GM13976 (cell line): ENCODE measurements around the gene TNK1.

ENCODE experiments used
- DNase-seq: peaks from one replicate; pipeline ENCODE4 v3.0.0; 2012; ENCODE audit warnings: low spot score
- in situ Hi-C: fragments of 300-500 bp; cut with MboI; formaldehyde crosslinking; loops from one replicate; pipeline ENCODE4 v1.12.0; 2022; ENCODE audit warnings: low sequenced_read_pairs, mixed read lengths, inconsistent platforms; ENCODE audit not compliant: unreplicated experiment
- TF ChIP-seq, protein P1 (sequence below): IDR thresholded peaks from 2 replicates; pipeline ENCODE4 v1.5.1; 2012; ENCODE audit warnings: borderline replicate concordance, mild to moderate bottlenecking; ENCODE audit not compliant: insufficient read depth; ENCODE audit errors: extremely low read depth, missing control alignments, control extremely low read depth

TNK1 gene

DNA sequence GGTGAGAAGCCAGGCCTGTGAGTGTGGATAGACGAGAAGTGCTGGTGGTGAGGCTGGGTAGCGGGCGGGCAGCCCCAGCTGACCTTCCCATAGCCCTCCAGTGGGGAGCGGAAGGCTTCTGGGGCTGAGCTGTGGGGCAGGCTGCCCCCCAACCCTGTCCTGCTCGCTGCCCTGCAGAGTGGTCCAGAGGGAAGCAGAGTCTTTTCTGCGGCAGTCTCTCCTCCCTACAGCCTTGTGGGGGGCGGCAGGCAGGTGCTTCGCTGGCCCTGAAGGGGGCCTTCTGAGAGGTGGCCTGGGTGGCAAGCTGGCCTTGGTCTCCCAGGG is 30.5 kb downstream of the TNK1 start:
- DNase-seq = no peak
- in situ Hi-C loops = no loop called here
- TF ChIP-seq, protein P1, sequence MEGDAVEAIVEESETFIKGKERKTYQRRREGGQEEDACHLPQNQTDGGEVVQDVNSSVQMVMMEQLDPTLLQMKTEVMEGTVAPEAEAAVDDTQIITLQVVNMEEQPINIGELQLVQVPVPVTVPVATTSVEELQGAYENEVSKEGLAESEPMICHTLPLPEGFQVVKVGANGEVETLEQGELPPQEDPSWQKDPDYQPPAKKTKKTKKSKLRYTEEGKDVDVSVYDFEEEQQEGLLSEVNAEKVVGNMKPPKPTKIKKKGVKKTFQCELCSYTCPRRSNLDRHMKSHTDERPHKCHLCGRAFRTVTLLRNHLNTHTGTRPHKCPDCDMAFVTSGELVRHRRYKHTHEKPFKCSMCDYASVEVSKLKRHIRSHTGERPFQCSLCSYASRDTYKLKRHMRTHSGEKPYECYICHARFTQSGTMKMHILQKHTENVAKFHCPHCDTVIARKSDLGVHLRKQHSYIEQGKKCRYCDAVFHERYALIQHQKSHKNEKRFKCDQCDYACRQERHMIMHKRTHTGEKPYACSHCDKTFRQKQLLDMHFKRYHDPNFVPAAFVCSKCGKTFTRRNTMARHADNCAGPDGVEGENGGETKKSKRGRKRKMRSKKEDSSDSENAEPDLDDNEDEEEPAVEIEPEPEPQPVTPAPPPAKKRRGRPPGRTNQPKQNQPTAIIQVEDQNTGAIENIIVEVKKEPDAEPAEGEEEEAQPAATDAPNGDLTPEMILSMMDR = no peak

DNA sequence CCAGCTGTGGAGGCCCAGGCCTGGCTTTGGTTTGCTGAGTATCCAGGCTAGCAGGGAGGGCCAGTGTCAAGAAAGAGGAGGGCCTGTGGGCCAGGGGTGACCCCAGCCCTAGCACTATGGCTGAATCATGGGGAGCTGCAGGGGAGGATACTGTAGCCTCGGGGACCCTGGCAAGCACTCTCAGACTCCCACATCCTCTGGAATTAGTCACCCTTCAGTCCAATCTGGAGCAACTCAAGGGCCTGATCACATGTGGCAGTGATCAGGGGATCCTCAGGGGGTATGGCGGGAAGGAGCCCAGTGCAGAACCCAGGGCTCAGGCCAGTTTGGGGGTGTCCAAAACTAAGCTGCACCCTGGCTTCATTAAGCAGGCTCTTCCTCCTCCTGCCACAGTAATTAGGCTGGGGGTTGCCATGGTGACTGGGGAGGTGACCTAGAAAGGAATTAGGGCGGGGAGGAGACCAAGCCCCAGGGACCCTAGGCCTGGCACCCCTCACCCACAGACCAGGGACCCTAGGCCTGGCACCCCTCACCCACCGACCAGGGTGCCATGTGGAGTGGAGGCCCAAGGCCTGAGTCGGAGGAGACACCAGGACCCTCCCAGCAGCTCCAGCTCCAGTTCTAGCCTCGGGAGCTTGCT is 32.6 kb downstream of the TNK1 start:
- in situ Hi-C loops = no loop called here
- no peak for DNase-seq
- TF ChIP-seq, protein P1 = no peak

DNA sequence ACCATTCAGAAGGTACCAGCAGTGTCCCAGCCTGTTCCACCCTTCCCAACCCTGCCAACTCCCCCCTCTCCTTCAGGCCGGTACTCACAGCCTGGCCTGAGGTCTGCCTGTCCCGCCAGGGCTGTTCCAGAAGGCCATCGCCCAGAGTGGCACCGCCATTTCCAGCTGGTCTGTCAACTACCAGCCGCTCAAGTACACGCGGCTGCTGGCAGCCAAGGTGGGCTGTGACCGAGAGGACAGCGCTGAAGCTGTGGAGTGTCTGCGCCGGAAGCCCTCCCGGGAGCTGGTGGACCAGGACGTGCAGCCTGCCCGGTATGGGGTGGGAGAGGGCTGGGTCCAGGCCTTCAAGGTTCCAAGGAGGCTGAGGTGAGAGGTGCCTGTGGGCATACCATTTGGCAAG is 33.9 kb downstream of the TNK1 start:
- DNase-seq = no peak
- in situ Hi-C loops = no loop called here
- TF ChIP-seq, protein P1 = no peak

DNA sequence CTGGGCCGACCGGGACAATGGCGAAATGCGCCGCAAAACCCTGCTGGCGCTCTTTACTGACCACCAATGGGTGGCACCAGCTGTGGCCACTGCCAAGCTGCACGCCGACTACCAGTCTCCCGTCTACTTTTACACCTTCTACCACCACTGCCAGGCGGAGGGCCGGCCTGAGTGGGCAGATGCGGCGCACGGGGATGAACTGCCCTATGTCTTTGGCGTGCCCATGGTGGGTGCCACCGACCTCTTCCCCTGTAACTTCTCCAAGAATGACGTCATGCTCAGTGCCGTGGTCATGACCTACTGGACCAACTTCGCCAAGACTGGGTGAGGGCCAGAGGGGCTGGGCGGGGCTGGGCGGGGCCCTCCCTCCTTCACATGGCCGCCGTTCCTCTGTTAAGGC is 34.9 kb downstream of the TNK1 start:
- TF ChIP-seq, protein P1 = no peak
- DNase-seq = no peak
- in situ Hi-C loops = no loop called here

DNA sequence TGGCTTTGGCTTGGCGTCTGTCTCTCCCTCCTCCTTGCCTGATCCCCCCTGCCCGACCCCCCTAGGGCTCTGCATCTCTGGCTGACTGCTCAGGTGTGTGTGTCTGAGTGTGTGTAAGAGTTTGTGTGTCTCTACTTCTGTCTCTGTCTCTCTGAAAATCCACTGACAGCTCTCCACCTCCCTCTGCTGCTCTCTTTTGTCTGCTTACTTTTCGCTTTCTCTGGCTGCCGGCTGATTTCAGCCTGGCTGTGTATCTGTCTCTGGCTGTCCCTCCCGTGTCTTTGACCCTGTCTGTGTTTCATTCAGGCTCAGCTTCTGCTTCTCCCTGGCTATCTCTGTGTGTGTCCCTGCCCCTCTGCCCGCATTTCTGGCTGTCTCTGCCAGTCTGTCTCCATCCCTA is 35.4 kb downstream of the TNK1 start:
- in situ Hi-C loops = no loop called here
- no peak for DNase-seq
- TF ChIP-seq, protein P1 = no peak

DNA sequence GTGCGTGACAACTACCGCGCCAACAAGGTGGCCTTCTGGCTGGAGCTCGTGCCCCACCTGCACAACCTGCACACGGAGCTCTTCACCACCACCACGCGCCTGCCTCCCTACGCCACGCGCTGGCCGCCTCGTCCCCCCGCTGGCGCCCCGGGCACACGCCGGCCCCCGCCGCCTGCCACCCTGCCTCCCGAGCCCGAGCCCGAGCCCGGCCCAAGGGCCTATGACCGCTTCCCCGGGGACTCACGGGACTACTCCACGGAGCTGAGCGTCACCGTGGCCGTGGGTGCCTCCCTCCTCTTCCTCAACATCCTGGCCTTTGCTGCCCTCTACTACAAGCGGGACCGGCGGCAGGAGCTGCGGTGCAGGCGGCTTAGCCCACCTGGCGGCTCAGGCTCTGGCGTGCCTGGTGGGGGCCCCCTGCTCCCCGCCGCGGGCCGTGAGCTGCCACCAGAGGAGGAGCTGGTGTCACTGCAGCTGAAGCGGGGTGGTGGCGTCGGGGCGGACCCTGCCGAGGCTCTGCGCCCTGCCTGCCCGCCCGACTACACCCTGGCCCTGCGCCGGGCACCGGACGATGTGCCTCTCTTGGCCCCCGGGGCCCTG is 36.3 kb downstream of the TNK1 start:
- DNase-seq = no peak
- in situ Hi-C loops = no loop called here

More for the DNA sequence above, 36.3 kb downstream of the TNK1 start:
- TF ChIP-seq, protein P1 = no peak
